ENCODE data around the gene AP2M1. TPM values are rescaled to one million over a fixed set of nuclear protein-coding genes. Genes with fewer than 3 reads are reported as not detected.
A peak's percentile ranks its signal among the peaks of the same experiment; 100 is the strongest.

The AP2M1 gene
- polyA plus RNA-seq, 2 of the 4 experiments (the other 2 are of a cell fraction): 274 to 298 TPM

- no peak for DNase-seq (ENCODE audit: low read depth in 1 of 2, low spot score in 1 of 2)
- Histone ChIP-seq H3K9me3 (no peaks in the 10 kb centered on the region), H3K4me3 (no peak overlapping the region), H3K4me2 (no peak overlapping the region), H3K27ac (no peak overlapping the region), H3K4me1 (no peaks in the 10 kb centered on the region)
- ATAC-seq: no peak
- no peak for TF ChIP-seq RCOR1 (IDR thresholded peaks at IDR 0.05; ENCODE audit: low read depth, low read length)
- TF ChIP-seq EP300 (IDR thresholded peaks at IDR 0.05): no peak
- no peak for TF ChIP-seq KDM5A (IDR thresholded peaks at IDR 0.05)
- no peak for TF ChIP-seq BHLHE40 (IDR thresholded peaks at IDR 0.05; ENCODE audit: low read depth, low read length)
- no peak for TF ChIP-seq E2F6 (IDR thresholded peaks at IDR 0.05; ENCODE audit: borderline replicate concordance, low read depth)
- no peak for TF ChIP-seq SREBF2 (IDR thresholded peaks at IDR 0.05)
- TF ChIP-seq KDM1A (IDR thresholded peaks at IDR 0.05; ENCODE audit: low read depth): no peak
- TF ChIP-seq POLR2AphosphoS2 (conservative IDR thresholded peaks at IDR 0.05; ENCODE audit: low read length): no peak
- TF ChIP-seq BCL3 (IDR thresholded peaks at IDR 0.05): no peak
- TF ChIP-seq ZNF302 (CRISPR knock-in tag; IDR thresholded peaks at IDR 0.05): no peak
- TF ChIP-seq TP53 (CRISPR knock-in tag; IDR thresholded peaks at IDR 0.05): no peak
- no peak for TF ChIP-seq GATA3 (IDR thresholded peaks at IDR 0.05; ENCODE audit: borderline replicate concordance)
- TF ChIP-seq FOSB (CRISPR knock-in tag; IDR thresholded peaks at IDR 0.05): no peak
- no peak for TF ChIP-seq RNF2 (IDR thresholded peaks at IDR 0.05; ENCODE audit: borderline replicate concordance, low read depth)
- no peak for TF ChIP-seq NFE2L2 (conservative IDR thresholded peaks at IDR 0.05; ENCODE audit: low read length)
- TF ChIP-seq FOSL2 (IDR thresholded peaks at IDR 0.05): no peak
- TF ChIP-seq FOSL2 (CRISPR knock-in tag; IDR thresholded peaks at IDR 0.05): no peak
- TF ChIP-seq CBX8 (IDR thresholded peaks at IDR 0.05): no peak
- TF ChIP-seq RFX5 (IDR thresholded peaks at IDR 0.05): no peak
- TF ChIP-seq CEBPB (IDR thresholded peaks at IDR 0.05): no peak
- 97% methylated on average over 8 of the region's 8 CpGs for WGBS (ENCODE audit: missing lambda C conversion rate)
- ChIA-PET CTCF (interaction anchor here (1.3 kb wide), 1 partner anchor 23 kb away, joined by 3 read pairs; no protein-coding TSS in a partner anchor), POLR2A (no interaction called here)
- FAIRE-seq: no peak
These were observed 6.9 kb upstream of the AP2M1 start for GRCh38 chr3:184167786-184168185.

GRCh38 chr3:184168363-184169120, 6.1 kb upstream of the AP2M1 start:
- H3K4me2 ChIP-seq: no peak overlapping the region
- 58% methylated on average over 7 of the region's 9 CpGs for WGBS (ENCODE audit: missing lambda C conversion rate)
- FAIRE-seq (no peak), ATAC-seq (peak; percentile 26 to 35; a peak in 4 of 6 replicates), DNase-seq (ENCODE audit: low read depth in 1 of 2, low spot score in 1 of 2) (no peak)
- no peaks in the 10 kb centered on the region for H3K9me3 ChIP-seq
- no peak overlapping the region for H3K27ac ChIP-seq
- POLR2A ChIA-PET: no interaction called here
- no peak overlapping the region for H3K4me3 ChIP-seq
- no peaks in the 10 kb centered on the region for H3K4me1 ChIP-seq
- no peak for TF ChIP-seq FOXS1 (CRISPR knock-in tag; IDR thresholded peaks at IDR 0.05)
- no peak for TF ChIP-seq RARB (CRISPR knock-in tag; IDR thresholded peaks at IDR 0.05)
- no peak for TF ChIP-seq ESRRA (IDR thresholded peaks at IDR 0.05; ENCODE audit: borderline replicate concordance, low read length)
- no peak for TF ChIP-seq USF2 (IDR thresholded peaks at IDR 0.05)
- CTCF ChIA-PET: interaction anchor here (0.6 to 1.3 kb wide), 3 partner anchors 19 to 1133 kb away, joined by 3 to 4 read pairs (median 3); no protein-coding TSS in a partner anchor
